AG10803 (cell line): Measurements from ENCODE around the gene SLC39A5.

ENCODE experiments used
- DNase-seq: peaks from one replicate; pipeline ENCODE4 v3.0.0; 2010; ENCODE audit warnings: low read depth
- H3K4me3 ChIP-seq: 2 replicates; pipeline ENCODE4 v1.5.1; 2011; ENCODE audit warnings: mild to moderate bottlenecking, low read length, control low read depth
- CTCF ChIP-seq: conservative IDR thresholded peaks from 2 replicates; pipeline ENCODE4 v1.5.1; 2011; ENCODE audit warnings: mild to moderate bottlenecking, low read length, control low read depth, inconsistent platforms

The SLC39A5 gene

GRCh38 chr12:56229916-56230431, at the start of gene SLC39A5:
Gene SLC39A5, plus strand, starts transcription at chr12:56230051. Its CDS starts 1,224 bp downstream, at chr12:56231275.
- H3K4me3 ChIP-seq = no peak within 1 kb of the TSS
- no peak for TF ChIP-seq CTCF
- no peak for DNase-seq

- no peak overlapping the region for H3K4me3 ChIP-seq
- DNase-seq = no peak
- TF ChIP-seq CTCF = no peak
These were observed 42.9 kb upstream of the SLC39A5 start for GRCh38 chr12:56186957-56187356.

- no peak for TF ChIP-seq CTCF
- peak overlapping the region; percentile 84 for H3K4me3 ChIP-seq
- DNase-seq = no peak
These were observed 41.6 kb upstream of the SLC39A5 start for GRCh38 chr12:56188131-56188777.

GRCh38 chr12:56188778-56189098, 41.1 kb upstream of the SLC39A5 start:
- TF ChIP-seq CTCF = no peak
- peak overlapping the region; percentile 84 for H3K4me3 ChIP-seq
- no peak for DNase-seq

GRCh38 chr12:56189099-56189917, 40.5 kb upstream of the SLC39A5 start, which contains the start of gene SMARCC2:
Gene SMARCC2, minus strand, starts transcription at chr12:56189483. Its CDS starts 22 bp downstream, at chr12:56189461.
- peak; percentile 82 for DNase-seq
- peak; percentile 53 for TF ChIP-seq CTCF
- peak within 1 kb of the TSS; percentile 84 for H3K4me3 ChIP-seq

- no peak for TF ChIP-seq CTCF
- peak overlapping the region; percentile 82 for H3K4me3 ChIP-seq
- peak; percentile 75 for DNase-seq
These were observed 39.7 kb upstream of the SLC39A5 start for GRCh38 chr12:56189918-56190694.
